ENCODE measurements around the gene DPPA3. TPM values are rescaled to one million over a fixed set of nuclear protein-coding genes. Genes with fewer than 3 reads are reported as not detected.
"Not testable (repeated sequence)": the region's sequence is repeated elsewhere in the genome, so short reads cannot be mapped to it uniquely, and the experiment has no call there.

The DPPA3 gene
- not detected in 3 replicates for total RNA-seq
- long read RNA-seq: 0 reads

DNA sequence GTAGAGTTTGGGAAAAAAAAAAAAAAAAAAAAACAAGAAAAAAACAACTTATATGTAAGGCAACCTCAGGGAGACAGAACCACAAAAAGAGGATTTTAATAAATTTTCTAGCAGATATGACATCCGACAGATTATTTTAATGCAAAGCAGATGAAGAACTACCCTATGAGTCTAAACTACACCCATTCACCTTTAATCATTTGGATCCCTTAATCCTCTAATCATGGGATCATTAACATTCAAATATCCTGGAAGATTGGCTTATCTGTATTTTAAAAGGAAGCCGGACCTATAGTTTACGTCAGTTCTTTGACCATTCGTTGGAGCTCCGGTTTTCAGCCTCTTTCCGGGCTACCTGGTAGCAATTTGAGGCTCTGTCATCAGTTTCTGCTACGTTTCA lies at the start of gene DPPA3:
TSS of gene DPPA3 (plus strand) at position 301 of the 400 bp plus-strand sequence. CDS start 138 bp downstream, outside the sequence.
- no peak within 1 kb of the TSS for H3K27ac Mint-ChIP-seq (ENCODE audit: unreplicated experiment)
- TF ChIP-seq, protein P1, sequence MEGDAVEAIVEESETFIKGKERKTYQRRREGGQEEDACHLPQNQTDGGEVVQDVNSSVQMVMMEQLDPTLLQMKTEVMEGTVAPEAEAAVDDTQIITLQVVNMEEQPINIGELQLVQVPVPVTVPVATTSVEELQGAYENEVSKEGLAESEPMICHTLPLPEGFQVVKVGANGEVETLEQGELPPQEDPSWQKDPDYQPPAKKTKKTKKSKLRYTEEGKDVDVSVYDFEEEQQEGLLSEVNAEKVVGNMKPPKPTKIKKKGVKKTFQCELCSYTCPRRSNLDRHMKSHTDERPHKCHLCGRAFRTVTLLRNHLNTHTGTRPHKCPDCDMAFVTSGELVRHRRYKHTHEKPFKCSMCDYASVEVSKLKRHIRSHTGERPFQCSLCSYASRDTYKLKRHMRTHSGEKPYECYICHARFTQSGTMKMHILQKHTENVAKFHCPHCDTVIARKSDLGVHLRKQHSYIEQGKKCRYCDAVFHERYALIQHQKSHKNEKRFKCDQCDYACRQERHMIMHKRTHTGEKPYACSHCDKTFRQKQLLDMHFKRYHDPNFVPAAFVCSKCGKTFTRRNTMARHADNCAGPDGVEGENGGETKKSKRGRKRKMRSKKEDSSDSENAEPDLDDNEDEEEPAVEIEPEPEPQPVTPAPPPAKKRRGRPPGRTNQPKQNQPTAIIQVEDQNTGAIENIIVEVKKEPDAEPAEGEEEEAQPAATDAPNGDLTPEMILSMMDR (IDR thresholded peaks at IDR 0.05): no peak
- H3K9me3 Mint-ChIP-seq (ENCODE audit: low read depth): no peaks in the 10 kb centered on the region
- no peaks in the 10 kb centered on the region for H3K36me3 Mint-ChIP-seq (ENCODE audit: low read depth)
- H3K4me3 Mint-ChIP-seq (ENCODE audit: unreplicated experiment): no peak within 1 kb of the TSS
- H3K4me1 Mint-ChIP-seq (ENCODE audit: low read depth): no peaks in the 10 kb centered on the region
- peaks cover 2% of the 10 kb centered on the region for H3K27me3 Mint-ChIP-seq (ENCODE audit: low read depth)
- DNase-seq (ENCODE audit: low spot score): no peak

DNA sequence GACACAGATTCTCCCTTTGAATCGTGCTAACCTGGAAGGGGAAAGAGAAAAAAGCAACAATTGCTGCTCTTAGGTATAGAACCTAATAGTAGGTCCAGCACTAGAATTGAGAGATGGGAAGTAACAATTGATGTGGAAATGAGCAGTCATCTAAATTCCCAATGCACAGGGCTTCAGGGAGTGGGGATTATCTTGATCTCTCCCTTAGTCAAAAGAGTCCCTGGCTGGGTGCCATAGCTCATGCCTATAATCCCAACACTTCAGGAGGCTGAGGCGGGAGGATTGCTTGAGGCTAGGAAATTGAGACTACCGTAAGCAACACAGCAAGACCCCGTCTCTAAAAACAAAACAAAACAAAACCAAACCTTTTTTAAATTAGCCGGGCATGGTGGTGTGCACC lies 49.5 kb upstream of the DPPA3 start:
- H3K4me1 Mint-ChIP-seq (ENCODE audit: low read depth): no peaks in the 10 kb centered on the region
- TF ChIP-seq, protein P1 (IDR thresholded peaks at IDR 0.05): no peak
- H3K27ac Mint-ChIP-seq (ENCODE audit: unreplicated experiment): no peak overlapping the region
- DNase-seq (ENCODE audit: low spot score): no peak
- peaks cover 6% of the 10 kb centered on the region for H3K27me3 Mint-ChIP-seq (ENCODE audit: low read depth)
- no peaks in the 10 kb centered on the region for H3K9me3 Mint-ChIP-seq (ENCODE audit: low read depth)
- H3K36me3 Mint-ChIP-seq (ENCODE audit: low read depth): no peaks in the 10 kb centered on the region
- no peak overlapping the region for H3K4me3 Mint-ChIP-seq (ENCODE audit: unreplicated experiment)

DNA sequence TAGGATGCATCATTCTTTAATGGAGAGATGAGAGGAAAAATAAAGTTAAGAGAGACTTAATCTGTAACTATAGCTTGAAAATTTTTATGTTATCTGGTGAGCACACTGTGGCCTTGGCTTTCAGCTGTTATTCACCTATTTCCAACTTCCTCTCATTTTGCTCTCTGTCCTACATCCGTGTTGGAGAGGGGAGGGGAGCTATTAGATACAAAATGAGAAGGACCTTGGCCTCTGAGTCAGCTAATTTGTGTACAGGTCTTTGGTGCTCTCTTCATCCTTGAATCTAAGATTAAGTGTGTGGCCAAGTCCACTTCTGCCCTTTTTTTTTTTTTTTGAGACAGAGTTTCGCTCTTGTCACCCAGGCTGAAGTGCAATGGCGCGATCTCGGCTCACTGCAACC lies 44.6 kb upstream of the DPPA3 start:
- H3K36me3 Mint-ChIP-seq (ENCODE audit: low read depth): no peaks in the 10 kb centered on the region
- H3K27me3 Mint-ChIP-seq (ENCODE audit: low read depth): peaks cover 4% of the 10 kb centered on the region
- no peak overlapping the region for H3K4me3 Mint-ChIP-seq (ENCODE audit: unreplicated experiment)
- H3K4me1 Mint-ChIP-seq (ENCODE audit: low read depth): no peaks in the 10 kb centered on the region
- TF ChIP-seq, protein P1 (IDR thresholded peaks at IDR 0.05): no peak
- H3K9me3 Mint-ChIP-seq (ENCODE audit: low read depth): no peaks in the 10 kb centered on the region
- no peak overlapping the region for H3K27ac Mint-ChIP-seq (ENCODE audit: unreplicated experiment)
- no peak for DNase-seq (ENCODE audit: low spot score)

DNA sequence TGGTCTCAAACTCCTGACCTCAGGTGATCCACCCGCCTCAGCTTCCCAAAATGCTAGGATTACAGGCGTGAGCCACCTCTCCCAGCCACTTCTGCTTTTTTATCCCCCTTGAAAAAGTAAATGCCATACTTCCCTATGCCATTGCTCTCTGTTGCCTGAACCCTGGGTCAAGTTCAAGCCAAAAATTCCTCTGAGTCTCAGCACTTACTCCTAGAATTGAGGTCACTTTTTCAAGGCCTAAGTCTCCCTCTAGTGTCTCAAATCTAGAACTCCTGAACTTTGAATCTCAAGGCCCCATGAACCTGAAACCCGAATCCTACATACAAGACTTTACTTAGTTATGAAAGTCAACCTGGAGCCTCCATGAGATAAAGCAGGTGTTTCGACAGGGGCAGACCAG lies 44.1 kb upstream of the DPPA3 start:
- DNase-seq (ENCODE audit: low spot score): no peak
- H3K27me3 Mint-ChIP-seq (ENCODE audit: low read depth): peaks cover 4% of the 10 kb centered on the region
- no peak overlapping the region for H3K27ac Mint-ChIP-seq (ENCODE audit: unreplicated experiment)
- no peaks in the 10 kb centered on the region for H3K4me1 Mint-ChIP-seq (ENCODE audit: low read depth)
- TF ChIP-seq, protein P1 (IDR thresholded peaks at IDR 0.05): peak; percentile 57
- H3K36me3 Mint-ChIP-seq (ENCODE audit: low read depth): no peaks in the 10 kb centered on the region
- no peaks in the 10 kb centered on the region for H3K9me3 Mint-ChIP-seq (ENCODE audit: low read depth)
- H3K4me3 Mint-ChIP-seq (ENCODE audit: unreplicated experiment): no peak overlapping the region

DNA sequence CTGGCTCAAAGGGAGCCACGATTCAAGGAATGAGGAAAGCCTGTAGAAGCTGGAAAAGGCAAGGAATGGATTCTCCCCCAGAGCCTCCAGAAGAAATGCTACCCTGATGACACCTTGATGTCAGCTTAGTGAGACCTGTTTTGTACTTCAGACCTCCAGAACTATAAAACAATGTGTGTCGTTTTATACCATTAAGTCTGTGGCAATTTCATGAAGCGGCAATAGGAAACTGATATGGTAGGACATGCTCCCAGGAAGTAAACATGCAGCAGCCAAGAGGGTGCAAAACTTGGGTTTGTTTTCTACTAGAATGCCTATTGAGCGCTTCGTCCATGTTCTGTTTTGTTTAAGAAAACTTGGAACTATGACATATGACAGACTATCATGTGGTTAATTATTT lies 43.1 kb upstream of the DPPA3 start:
- TF ChIP-seq, protein P1 (IDR thresholded peaks at IDR 0.05): no peak
- Mint-ChIP-seq H3K27me3 (ENCODE audit: low read depth) (peaks cover 2% of the 10 kb centered on the region), H3K4me1 (ENCODE audit: low read depth) (no peaks in the 10 kb centered on the region), H3K36me3 (ENCODE audit: low read depth) (no peaks in the 10 kb centered on the region), H3K4me3 (ENCODE audit: unreplicated experiment) (no peak overlapping the region), H3K27ac (ENCODE audit: unreplicated experiment) (no peak overlapping the region), H3K9me3 (ENCODE audit: low read depth) (no peaks in the 10 kb centered on the region)
- no peak for DNase-seq (ENCODE audit: low spot score)

DNA sequence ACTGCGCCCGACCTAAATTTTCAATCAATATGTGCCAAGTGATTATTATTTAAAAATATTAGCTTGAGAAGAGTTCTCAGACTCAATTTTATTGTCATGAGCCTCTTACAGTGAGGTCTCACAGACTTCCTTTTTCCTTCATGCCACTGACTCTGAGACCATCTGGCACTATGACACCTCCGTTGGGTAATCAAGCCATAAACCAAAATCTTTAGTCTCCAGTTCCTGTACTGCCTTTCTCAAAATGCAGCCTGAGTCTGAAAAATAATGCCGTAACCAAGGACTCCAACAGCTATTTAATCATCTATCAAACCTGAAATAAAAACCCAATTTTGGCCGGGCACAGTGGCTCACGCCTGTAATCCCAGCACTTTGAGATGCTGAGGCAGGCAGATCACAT lies 35.8 kb upstream of the DPPA3 start:
- H3K27ac Mint-ChIP-seq (ENCODE audit: unreplicated experiment); DNase-seq (ENCODE audit: low spot score); H3K4me3 Mint-ChIP-seq (ENCODE audit: unreplicated experiment); H3K36me3 Mint-ChIP-seq (ENCODE audit: low read depth); H3K9me3 Mint-ChIP-seq (ENCODE audit: low read depth); H3K4me1 Mint-ChIP-seq (ENCODE audit: low read depth); H3K27me3 Mint-ChIP-seq (ENCODE audit: low read depth): not testable (repeated sequence)
